ENCODE data around the gene ANKRD13C. TPM values are rescaled to one million over a fixed set of nuclear protein-coding genes. Genes with fewer than 3 reads are reported as not detected.

ANKRD13C gene
- total RNA-seq, 1 experiment from 2014 or later = 24.3 TPM

DNA sequence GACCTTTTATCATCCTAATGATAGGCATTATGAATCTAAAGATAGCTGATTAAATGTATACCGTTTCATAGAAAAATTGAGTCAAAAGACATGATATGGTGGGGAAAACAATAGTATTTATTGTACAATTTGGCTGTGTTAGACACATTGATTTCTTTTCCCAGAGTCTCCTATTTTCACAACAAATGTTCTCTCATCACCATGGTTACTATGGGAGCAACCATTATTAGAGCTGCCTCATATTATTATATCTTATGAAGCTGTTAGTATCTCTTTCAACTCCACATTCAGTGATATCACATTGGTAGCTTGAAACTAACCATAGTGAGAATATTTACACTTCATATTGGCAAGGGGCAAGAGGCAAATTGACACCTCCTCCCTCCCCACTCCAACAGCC, 45.8 kb upstream of the ANKRD13C start:
- Histone ChIP-seq H3K27me3 (ENCODE audit: insufficient read depth, low read depth) (no peaks in the 10 kb centered on the region), H3K9me3 (ENCODE audit: insufficient read depth, low read depth) (no peaks in the 10 kb centered on the region), H3K4me1 (replicated peaks; ENCODE audit: insufficient read depth) (no peaks in the 10 kb centered on the region), H3K27ac (no peak overlapping the region), H4K20me1 (ENCODE audit: insufficient read depth) (0 out of 2 replicates have a peak, but pooled peaks cover 3% of the 10 kb centered on the region), H2AFZ (no peak overlapping the region), H3F3A (ENCODE audit: insufficient read depth, low read depth) (no peaks in the 10 kb centered on the region; the same call in 1 of the 2 replicates), H3K4me2 (no peak overlapping the region), H3K4me3 (no peak overlapping the region), H3K9me2 (ENCODE audit: insufficient read depth) (no peaks in the 10 kb centered on the region), H3K79me2 (ENCODE audit: low read depth) (no peaks in the 10 kb centered on the region), H3K36me3 (ENCODE audit: low read depth) (no peaks in the 10 kb centered on the region)
- ChIA-PET CTCF (no interaction called here), POLR2A (ENCODE audit: unreplicated experiment) (no interaction called here)
- intact Hi-C loops (cut with micrococcal nuclease; ENCODE audit: unreplicated experiment) = no loop called here
- no TSS peak for BruUV-seq (replicated peaks)
- no peak for TF ChIP-seq EZH2 (IDR thresholded peaks at IDR 0.05; ENCODE audit: low read depth)
- TF ChIP-seq, protein P1, sequence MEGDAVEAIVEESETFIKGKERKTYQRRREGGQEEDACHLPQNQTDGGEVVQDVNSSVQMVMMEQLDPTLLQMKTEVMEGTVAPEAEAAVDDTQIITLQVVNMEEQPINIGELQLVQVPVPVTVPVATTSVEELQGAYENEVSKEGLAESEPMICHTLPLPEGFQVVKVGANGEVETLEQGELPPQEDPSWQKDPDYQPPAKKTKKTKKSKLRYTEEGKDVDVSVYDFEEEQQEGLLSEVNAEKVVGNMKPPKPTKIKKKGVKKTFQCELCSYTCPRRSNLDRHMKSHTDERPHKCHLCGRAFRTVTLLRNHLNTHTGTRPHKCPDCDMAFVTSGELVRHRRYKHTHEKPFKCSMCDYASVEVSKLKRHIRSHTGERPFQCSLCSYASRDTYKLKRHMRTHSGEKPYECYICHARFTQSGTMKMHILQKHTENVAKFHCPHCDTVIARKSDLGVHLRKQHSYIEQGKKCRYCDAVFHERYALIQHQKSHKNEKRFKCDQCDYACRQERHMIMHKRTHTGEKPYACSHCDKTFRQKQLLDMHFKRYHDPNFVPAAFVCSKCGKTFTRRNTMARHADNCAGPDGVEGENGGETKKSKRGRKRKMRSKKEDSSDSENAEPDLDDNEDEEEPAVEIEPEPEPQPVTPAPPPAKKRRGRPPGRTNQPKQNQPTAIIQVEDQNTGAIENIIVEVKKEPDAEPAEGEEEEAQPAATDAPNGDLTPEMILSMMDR (conservative IDR thresholded peaks at IDR 0.05) = no peak
- DNase-seq = no peak

DNA sequence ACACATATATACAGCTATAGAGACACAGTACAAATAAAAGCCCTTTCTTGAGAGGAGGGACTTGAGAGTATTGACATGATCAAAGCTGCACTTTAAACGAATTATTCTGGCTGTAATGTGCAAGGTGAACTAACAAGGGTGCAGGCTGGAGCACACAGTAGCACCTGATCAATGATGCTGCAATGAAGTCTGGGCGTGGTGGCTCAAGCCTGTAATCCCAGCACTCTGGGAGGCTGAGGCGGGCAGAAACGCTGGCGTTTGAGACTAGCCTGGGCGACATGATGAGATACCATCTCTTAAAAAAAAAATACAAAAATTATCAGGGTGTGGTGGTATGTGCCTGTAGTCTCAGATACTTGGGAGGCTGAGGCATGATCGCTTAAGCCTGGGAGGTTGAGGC, 42.5 kb upstream of the ANKRD13C start:
- H3K4me1 ChIP-seq (replicated peaks; ENCODE audit: insufficient read depth) = no peaks in the 10 kb centered on the region
- H3K4me3 ChIP-seq = no peak overlapping the region
- H2AFZ ChIP-seq = no peak overlapping the region
- H3K27ac ChIP-seq = no peak overlapping the region
- H3K27me3 ChIP-seq (ENCODE audit: insufficient read depth, low read depth) = no peaks in the 10 kb centered on the region
- H3K4me2 ChIP-seq = no peak overlapping the region
- no peaks in the 10 kb centered on the region for H3K9me3 ChIP-seq (ENCODE audit: insufficient read depth, low read depth)
- no peaks in the 10 kb centered on the region for H3K9me2 ChIP-seq (ENCODE audit: insufficient read depth)
- no peaks in the 10 kb centered on the region; the same call in 1 of the 2 replicates for H3F3A ChIP-seq (ENCODE audit: insufficient read depth, low read depth)
- TF ChIP-seq EZH2 (IDR thresholded peaks at IDR 0.05; ENCODE audit: low read depth) = no peak
- TF ChIP-seq, protein P1 (conservative IDR thresholded peaks at IDR 0.05) = no peak
- ChIA-PET CTCF (no interaction called here), POLR2A (ENCODE audit: unreplicated experiment) (no interaction called here)
- H3K79me2 ChIP-seq (ENCODE audit: low read depth) = no peaks in the 10 kb centered on the region
- intact Hi-C loops (cut with micrococcal nuclease; ENCODE audit: unreplicated experiment) = no loop called here
- H4K20me1 ChIP-seq (ENCODE audit: insufficient read depth) = 0 out of 2 replicates have a peak, but pooled peaks cover 3% of the 10 kb centered on the region
- no peaks in the 10 kb centered on the region for H3K36me3 ChIP-seq (ENCODE audit: low read depth)
- no TSS peak for BruUV-seq (replicated peaks)
- DNase-seq = no peak

DNA sequence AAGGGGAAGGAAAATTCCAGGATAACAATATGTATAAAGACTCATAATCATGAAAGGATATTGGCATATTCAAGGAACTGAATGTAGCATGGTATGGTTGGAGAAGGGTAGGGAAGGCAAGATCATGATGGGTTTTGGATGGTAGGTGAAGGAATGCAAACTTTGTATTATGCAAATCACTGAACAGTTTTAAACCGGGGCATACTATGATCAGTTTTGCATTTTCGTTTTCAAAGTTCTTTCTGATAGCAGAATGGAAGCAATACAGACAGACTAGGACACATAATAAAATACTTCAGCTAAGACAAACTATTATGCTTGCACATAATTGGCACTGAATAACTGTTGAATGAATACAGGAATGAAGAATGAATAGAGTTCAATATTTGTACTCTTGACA, 42.1 kb upstream of the ANKRD13C start:
- intact Hi-C loops (cut with micrococcal nuclease; ENCODE audit: unreplicated experiment) = no loop called here
- H3F3A ChIP-seq (ENCODE audit: insufficient read depth, low read depth) = no peaks in the 10 kb centered on the region; the same call in 1 of the 2 replicates
- CTCF ChIA-PET = no interaction called here

More for the DNA sequence above, 42.1 kb upstream of the ANKRD13C start:
- no peaks in the 10 kb centered on the region for H3K9me2 ChIP-seq (ENCODE audit: insufficient read depth)
- H3K4me1 ChIP-seq (replicated peaks; ENCODE audit: insufficient read depth) = no peaks in the 10 kb centered on the region
- no peak overlapping the region for H3K4me2 ChIP-seq
- 0 out of 2 replicates have a peak, but pooled peaks cover 3% of the 10 kb centered on the region for H4K20me1 ChIP-seq (ENCODE audit: insufficient read depth)
- DNase-seq = no peak
- POLR2A ChIA-PET (ENCODE audit: unreplicated experiment) = interaction anchor here (0.6 to 0.7 kb wide), 2 partner anchors 13 to 64 kb away, joined by 3 read pairs; no protein-coding TSS in a partner anchor
- BruUV-seq (replicated peaks) = no TSS peak
- no peaks in the 10 kb centered on the region for H3K27me3 ChIP-seq (ENCODE audit: insufficient read depth, low read depth)
- H3K27ac ChIP-seq = no peak overlapping the region
- no peaks in the 10 kb centered on the region for H3K9me3 ChIP-seq (ENCODE audit: insufficient read depth, low read depth)
- no peaks in the 10 kb centered on the region for H3K79me2 ChIP-seq (ENCODE audit: low read depth)
- H3K4me3 ChIP-seq = no peak overlapping the region
- no peak overlapping the region for H2AFZ ChIP-seq
- H3K36me3 ChIP-seq (ENCODE audit: low read depth) = no peaks in the 10 kb centered on the region
- TF ChIP-seq, protein P1 (conservative IDR thresholded peaks at IDR 0.05) = no peak
- no peak for TF ChIP-seq EZH2 (IDR thresholded peaks at IDR 0.05; ENCODE audit: low read depth)

All from PC-9 (cell line).